Measurements from ENCODE around the gene NHLH1. TPM values are rescaled to one million over a fixed set of nuclear protein-coding genes. Genes with fewer than 3 reads are reported as not detected.

The NHLH1 gene
- total and polyA plus RNA-seq, 10 of the 15 experiments (the other 5 are each of a cell fraction or from before 2014, with no cell fraction given) = 0.22 to 0.98 (median 0.43) TPM; not detected in 1

- no TSS peak for BruUV-seq (replicated peaks)
These were observed 43.6 kb downstream of the NHLH1 start for GRCh38 chr1:160410406-160411005.

GRCh38 chr1:160411271-160412027 lies 44.6 kb downstream of the NHLH1 start:
- POLR2A ChIA-PET = no interaction called here
- TF ChIP-seq ZNF274 (IDR thresholded peaks at IDR 0.05; ENCODE audit: insufficient read depth, insufficient read length) (no peak), POLR2AphosphoS2 (IDR thresholded peaks at IDR 0.05; ENCODE audit: low read depth, low read length) (no peak), SMARCA5 (IDR thresholded peaks at IDR 0.05) (no peak), ZBED1 (IDR thresholded peaks at IDR 0.05; ENCODE audit: borderline replicate concordance) (no peak), KAT2A (conservative IDR thresholded peaks at IDR 0.05; ENCODE audit: control insufficient read depth, low read depth, low read length) (no peak), EED (IDR thresholded peaks at IDR 0.05; ENCODE audit: low read depth) (no peak), SMAD1 (IDR thresholded peaks at IDR 0.05; ENCODE audit: low read depth, partially characterized antibody) (no peak), HDAC6 (IDR thresholded peaks at IDR 0.05; ENCODE audit: unreplicated experiment) (no peak), SKIL (IDR thresholded peaks at IDR 0.05; ENCODE audit: low read depth, poor library complexity, severe bottlenecking) (no peak), SIX5 (IDR thresholded peaks at IDR 0.05; ENCODE audit: low read depth, low read length, severe bottlenecking) (no peak), JUNB (IDR thresholded peaks at IDR 0.05) (no peak), FOS (IDR thresholded peaks at IDR 0.05; ENCODE audit: borderline replicate concordance, extremely low read depth, insufficient read length) (no peak), NBN (IDR thresholded peaks at IDR 0.05) (no peak)

More at GRCh38 chr1:160410406-160411005, 43.6 kb downstream of the NHLH1 start:
- ChIA-PET SMC1A (ENCODE audit: uncharacterized antibody, unreplicated experiment) (no interaction called here), POLR2A (no interaction called here), RAD21 (ENCODE audit: unreplicated experiment) (no interaction called here), CTCF (interaction anchor here (0.5 to 1.2 kb wide), 2 partner anchors 34 to 477 kb away, joined by 3 to 5 read pairs; no protein-coding TSS in a partner anchor)
- intact Hi-C loops (cut with micrococcal nuclease; ENCODE audit: unreplicated experiment) = no loop called here
- in situ Hi-C loops (cut with MboI) = loop anchor here (25.0 kb wide), 1 partner anchor 552 kb away; the partner anchor contains the start of gene ITLN2
- DNase-seq (ENCODE audit: low read depth, low spot score) (no peak), FAIRE-seq (no peak), ATAC-seq (no peak)
- Histone ChIP-seq H3K4me2 (ENCODE audit: control insufficient read depth, insufficient read depth) (no peak overlapping the region), H3K4me3 (no peak overlapping the region), H3K27me3 (replicated peaks in 1 of 2; ENCODE audit: control insufficient read depth in 2 of 2, insufficient read depth in 2 of 2, low read length in 1 of 2) (no peaks in the 10 kb centered on the region; a peak in 1 of 4 replicates), H3K9me3 (replicated peaks; ENCODE audit: control insufficient read depth, insufficient read depth, low read length) (no peaks in the 10 kb centered on the region), H2AFZ (ENCODE audit: control insufficient read depth, low read depth, low read length) (no peak overlapping the region), H3K36me3 (ENCODE audit: control insufficient read depth in 2 of 2, insufficient read depth in 2 of 2, low read length in 1 of 2) (no peaks in the 10 kb centered on the region), H3K27ac (ENCODE audit: control insufficient read depth, insufficient read depth) (no peak overlapping the region), H4K20me1 (ENCODE audit: control insufficient read depth, insufficient read depth) (no peaks in the 10 kb centered on the region), H3K4me1 (ENCODE audit: control insufficient read depth, insufficient read depth, low read length) (no peaks in the 10 kb centered on the region), H3K79me2 (ENCODE audit: control insufficient read depth, insufficient read depth, low read length) (no peaks in the 10 kb centered on the region), H3K9ac (ENCODE audit: control insufficient read depth, insufficient read depth, low read length) (no peak overlapping the region)
- TF ChIP-seq POLR2AphosphoS5 (IDR thresholded peaks at IDR 0.05; ENCODE audit: low read length) (no peak), ZNF384 (IDR thresholded peaks at IDR 0.05; ENCODE audit: borderline replicate concordance, low read depth, low read length) (no peak), SP1 (IDR thresholded peaks at IDR 0.05; ENCODE audit: low read depth, low read length) (no peak), NR2C2 (IDR thresholded peaks at IDR 0.05; ENCODE audit: borderline replicate concordance, control insufficient read depth, insufficient read length, low read depth) (no peak), MYC (IDR thresholded peaks at IDR 0.05; ENCODE audit: insufficient read depth, insufficient read length, insufficient replicate concordance, low read length, severe bottlenecking) (no peak)
- 57% methylated on average over 19 of the region's 19 CpGs for WGBS (ENCODE audit: insufficient coverage, insufficient replicate concordance, low lambda C conversion rate, missing lambda C conversion rate)

More at GRCh38 chr1:160411271-160412027, 44.6 kb downstream of the NHLH1 start:
- Histone ChIP-seq H3K9ac (ENCODE audit: control insufficient read depth, insufficient read depth, low read length) (no peak overlapping the region), H3K27me3 (replicated peaks in 1 of 2; ENCODE audit: control insufficient read depth in 2 of 2, insufficient read depth in 2 of 2, low read length in 1 of 2) (no peaks in the 10 kb centered on the region; a peak in 1 of 4 replicates), H3K4me3 (no peak overlapping the region), H3K4me2 (ENCODE audit: control insufficient read depth, insufficient read depth) (no peak overlapping the region), H2AFZ (ENCODE audit: control insufficient read depth, low read depth, low read length) (no peak overlapping the region), H3K79me2 (ENCODE audit: control insufficient read depth, insufficient read depth, low read length) (no peaks in the 10 kb centered on the region), H3K36me3 (ENCODE audit: control insufficient read depth in 2 of 2, insufficient read depth in 2 of 2, low read length in 1 of 2) (no peaks in the 10 kb centered on the region), H3K9me3 (replicated peaks; ENCODE audit: control insufficient read depth, insufficient read depth, low read length) (no peaks in the 10 kb centered on the region), H3K27ac (ENCODE audit: control insufficient read depth, insufficient read depth) (no peak overlapping the region), H3K4me1 (ENCODE audit: control insufficient read depth, insufficient read depth, low read length) (no peaks in the 10 kb centered on the region), H4K20me1 (ENCODE audit: control insufficient read depth, insufficient read depth) (no peaks in the 10 kb centered on the region)
- ChIA-PET SMC1A (ENCODE audit: uncharacterized antibody, unreplicated experiment) (interaction anchor here (0.6 kb wide), 1 partner anchor 313 kb away, joined by 3 read pairs; no protein-coding TSS in a partner anchor), RAD21 (ENCODE audit: unreplicated experiment) (no interaction called here), CTCF (interaction anchor here (0.8 to 1.2 kb wide), 4 partner anchors 33 to 305 kb away, joined by 3 to 5 read pairs (median 3); no protein-coding TSS in a partner anchor)
- intact Hi-C loops (cut with micrococcal nuclease; ENCODE audit: unreplicated experiment) (no loop called here), in situ Hi-C loops (cut with MboI) (loop anchor here (25.0 kb wide), 1 partner anchor 551 kb away; the partner anchor contains the start of gene ITLN2)
- 33% methylated on average over 3 of the region's 6 CpGs for WGBS (ENCODE audit: insufficient coverage, insufficient replicate concordance, low lambda C conversion rate, missing lambda C conversion rate)
- ATAC-seq (no peak), DNase-seq (ENCODE audit: low read depth, low spot score) (no peak), FAIRE-seq (no peak)
- BruUV-seq (replicated peaks) = no TSS peak
